ENCODE data around the gene PBX1. TPM values are rescaled to one million over a fixed set of nuclear protein-coding genes. Genes with fewer than 3 reads are reported as not detected.

Gene PBX1
- total RNA-seq, 1 donor from 2014 or later: 44.2 TPM

DNA sequence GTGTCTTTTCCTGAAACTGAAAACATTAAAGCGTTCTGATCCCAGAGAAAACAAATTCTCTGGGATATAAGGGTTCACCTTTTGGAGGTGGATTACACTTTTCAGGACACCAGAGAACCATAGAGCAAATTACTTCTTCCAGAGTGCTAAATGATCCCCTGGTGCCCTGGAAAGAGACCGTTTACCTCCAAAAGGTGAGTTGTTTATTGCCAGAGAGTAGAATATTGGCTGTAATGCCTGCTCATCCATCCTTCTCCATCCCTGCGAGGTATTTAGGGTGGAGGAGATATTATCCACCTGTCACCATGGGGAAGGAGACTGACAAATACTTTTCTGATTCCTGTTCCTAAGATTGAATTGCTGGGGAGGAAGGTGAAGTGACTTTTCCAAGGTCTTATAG is 30.4 kb downstream of the PBX1 start:
- H3K9me3 Mint-ChIP-seq (ENCODE audit: unreplicated experiment): no peaks in the 10 kb centered on the region
- no peak overlapping the region for H3K27ac Mint-ChIP-seq (ENCODE audit: unreplicated experiment)
- TF ChIP-seq, protein P1, sequence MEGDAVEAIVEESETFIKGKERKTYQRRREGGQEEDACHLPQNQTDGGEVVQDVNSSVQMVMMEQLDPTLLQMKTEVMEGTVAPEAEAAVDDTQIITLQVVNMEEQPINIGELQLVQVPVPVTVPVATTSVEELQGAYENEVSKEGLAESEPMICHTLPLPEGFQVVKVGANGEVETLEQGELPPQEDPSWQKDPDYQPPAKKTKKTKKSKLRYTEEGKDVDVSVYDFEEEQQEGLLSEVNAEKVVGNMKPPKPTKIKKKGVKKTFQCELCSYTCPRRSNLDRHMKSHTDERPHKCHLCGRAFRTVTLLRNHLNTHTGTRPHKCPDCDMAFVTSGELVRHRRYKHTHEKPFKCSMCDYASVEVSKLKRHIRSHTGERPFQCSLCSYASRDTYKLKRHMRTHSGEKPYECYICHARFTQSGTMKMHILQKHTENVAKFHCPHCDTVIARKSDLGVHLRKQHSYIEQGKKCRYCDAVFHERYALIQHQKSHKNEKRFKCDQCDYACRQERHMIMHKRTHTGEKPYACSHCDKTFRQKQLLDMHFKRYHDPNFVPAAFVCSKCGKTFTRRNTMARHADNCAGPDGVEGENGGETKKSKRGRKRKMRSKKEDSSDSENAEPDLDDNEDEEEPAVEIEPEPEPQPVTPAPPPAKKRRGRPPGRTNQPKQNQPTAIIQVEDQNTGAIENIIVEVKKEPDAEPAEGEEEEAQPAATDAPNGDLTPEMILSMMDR (IDR thresholded peaks at IDR 0.05; ENCODE audit: unreplicated experiment): no peak
- peaks cover 3% of the 10 kb centered on the region for H3K27me3 Mint-ChIP-seq (ENCODE audit: unreplicated experiment)
- no peak overlapping the region for H3K4me3 Mint-ChIP-seq (ENCODE audit: unreplicated experiment)
- H3K36me3 Mint-ChIP-seq (ENCODE audit: low read depth, unreplicated experiment): peaks cover 6% of the 10 kb centered on the region
- H3K4me1 Mint-ChIP-seq (ENCODE audit: unreplicated experiment): peaks cover 20% of the 10 kb centered on the region
- no peak for DNase-seq (ENCODE audit: low spot score)

GRCh38 chr1:164589961-164590507 is 31.1 kb downstream of the PBX1 start:
- peaks cover 3% of the 10 kb centered on the region for H3K27me3 Mint-ChIP-seq (ENCODE audit: unreplicated experiment)
- DNase-seq (ENCODE audit: low spot score): no peak
- TF ChIP-seq, protein P1 (IDR thresholded peaks at IDR 0.05; ENCODE audit: unreplicated experiment): no peak
- peaks cover 20% of the 10 kb centered on the region for H3K4me1 Mint-ChIP-seq (ENCODE audit: unreplicated experiment)
- peaks cover 6% of the 10 kb centered on the region for H3K36me3 Mint-ChIP-seq (ENCODE audit: low read depth, unreplicated experiment)
- H3K27ac Mint-ChIP-seq (ENCODE audit: unreplicated experiment): no peak overlapping the region
- no peaks in the 10 kb centered on the region for H3K9me3 Mint-ChIP-seq (ENCODE audit: unreplicated experiment)
- no peak overlapping the region for H3K4me3 Mint-ChIP-seq (ENCODE audit: unreplicated experiment)

- H3K27me3 Mint-ChIP-seq (ENCODE audit: unreplicated experiment): peaks cover 3% of the 10 kb centered on the region
- TF ChIP-seq, protein P1 (IDR thresholded peaks at IDR 0.05; ENCODE audit: unreplicated experiment): no peak
- no peak for DNase-seq (ENCODE audit: low spot score)
- H3K9me3 Mint-ChIP-seq (ENCODE audit: unreplicated experiment): no peaks in the 10 kb centered on the region
- peaks cover 20% of the 10 kb centered on the region for H3K4me1 Mint-ChIP-seq (ENCODE audit: unreplicated experiment)
- H3K4me3 Mint-ChIP-seq (ENCODE audit: unreplicated experiment): no peak overlapping the region
- peaks cover 6% of the 10 kb centered on the region for H3K36me3 Mint-ChIP-seq (ENCODE audit: low read depth, unreplicated experiment)
- no peak overlapping the region for H3K27ac Mint-ChIP-seq (ENCODE audit: unreplicated experiment)
Observed at GRCh38 chr1:164590592-164590991, 31.6 kb downstream of the PBX1 start.

DNA sequence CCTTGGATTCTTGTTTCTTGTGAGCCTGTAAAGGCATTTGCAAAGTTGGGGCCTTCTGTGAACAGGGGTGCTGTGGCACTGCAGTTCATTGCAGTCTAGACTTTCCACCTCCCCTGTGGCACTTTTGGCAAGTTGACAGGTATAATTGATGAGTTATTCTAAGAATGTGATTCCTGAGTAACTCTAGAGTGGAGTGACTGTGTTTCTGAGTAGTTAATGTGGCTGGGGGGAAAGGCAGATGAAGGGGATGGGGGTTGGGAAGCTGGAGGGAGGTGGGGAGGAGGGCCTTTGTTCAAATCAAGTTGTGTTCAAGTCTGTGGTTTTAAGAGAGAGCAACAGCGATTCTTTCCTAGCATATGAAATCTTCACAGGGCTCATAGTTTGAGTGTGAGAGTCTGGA is 32.9 kb downstream of the PBX1 start:
- no peak for DNase-seq (ENCODE audit: low spot score)
- H3K9me3 Mint-ChIP-seq (ENCODE audit: unreplicated experiment): no peaks in the 10 kb centered on the region
- no peak overlapping the region for H3K27ac Mint-ChIP-seq (ENCODE audit: unreplicated experiment)
- TF ChIP-seq, protein P1 (IDR thresholded peaks at IDR 0.05; ENCODE audit: unreplicated experiment): no peak
- peaks cover 2% of the 10 kb centered on the region for H3K27me3 Mint-ChIP-seq (ENCODE audit: unreplicated experiment)
- peaks cover 20% of the 10 kb centered on the region for H3K4me1 Mint-ChIP-seq (ENCODE audit: unreplicated experiment)
- peaks cover under 1% of the 10 kb centered on the region for H3K36me3 Mint-ChIP-seq (ENCODE audit: low read depth, unreplicated experiment)
- no peak overlapping the region for H3K4me3 Mint-ChIP-seq (ENCODE audit: unreplicated experiment)

DNA sequence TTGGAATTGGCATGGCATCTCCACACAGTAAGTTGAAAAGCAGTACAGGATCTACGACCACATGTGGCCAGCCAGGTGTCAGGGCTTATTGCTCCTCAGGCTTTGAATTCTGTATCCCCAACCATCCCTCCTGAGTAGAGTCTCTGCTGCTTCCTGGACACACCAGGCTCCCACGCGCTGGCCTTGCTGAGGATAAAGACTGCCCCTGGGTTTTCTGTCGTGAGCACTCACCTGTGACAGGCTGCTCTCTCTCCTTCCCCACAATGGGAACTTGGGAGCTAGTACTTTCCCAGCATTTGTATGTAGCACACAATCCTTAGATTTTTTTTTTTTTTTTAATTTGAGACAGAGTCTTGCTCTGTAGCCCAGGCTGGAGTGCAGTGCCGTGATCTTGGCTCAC is 33.6 kb downstream of the PBX1 start:
- Mint-ChIP-seq H3K9me3 (ENCODE audit: unreplicated experiment) (no peaks in the 10 kb centered on the region), H3K27ac (ENCODE audit: unreplicated experiment) (no peak overlapping the region), H3K4me1 (ENCODE audit: unreplicated experiment) (peaks cover 20% of the 10 kb centered on the region), H3K4me3 (ENCODE audit: unreplicated experiment) (no peak overlapping the region), H3K36me3 (ENCODE audit: low read depth, unreplicated experiment) (no peaks in the 10 kb centered on the region), H3K27me3 (ENCODE audit: unreplicated experiment) (peaks cover 2% of the 10 kb centered on the region)
- TF ChIP-seq, protein P1 (IDR thresholded peaks at IDR 0.05; ENCODE audit: unreplicated experiment): no peak
- no peak for DNase-seq (ENCODE audit: low spot score)
